HG03378 (cell line): ENCODE data around the gene HHIPL1.
A peak's percentile ranks its signal among the peaks of the same experiment; 100 is the strongest.
"Not testable (repeated sequence)": the region's sequence is repeated elsewhere in the genome, so short reads cannot be mapped to it uniquely, and the experiment has no call there.

Experiments used
- ATAC-seq: cut with Tn5 transposase; IDR thresholded peaks from one replicate; pipeline ENCODE4 v1.9.1; 2021; ENCODE audit warnings: mild to moderate bottlenecking, moderate library complexity; ENCODE audit not compliant: unreplicated experiment

The HHIPL1 gene

DNA sequence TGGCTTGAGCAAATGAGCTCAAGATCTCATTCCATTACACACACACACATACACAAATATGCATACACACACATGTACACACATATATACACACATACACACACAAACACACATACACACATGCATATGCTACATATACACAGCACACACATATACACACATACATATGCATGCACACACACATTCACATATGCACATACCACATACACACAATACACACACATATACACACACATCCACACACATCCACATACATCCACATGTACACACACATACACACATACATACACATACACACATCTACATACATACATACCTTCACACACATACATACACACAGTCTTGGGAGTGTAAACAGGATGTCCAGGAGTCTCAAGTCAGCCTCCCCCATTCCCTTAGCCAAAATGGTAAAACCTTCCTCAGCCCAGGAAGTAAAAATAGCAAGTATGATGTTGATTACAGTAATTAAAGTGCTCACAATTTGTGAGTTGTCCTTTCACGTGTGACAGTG is 12.8 kb downstream of the HHIPL1 start:
- ATAC-seq: no peak

DNA sequence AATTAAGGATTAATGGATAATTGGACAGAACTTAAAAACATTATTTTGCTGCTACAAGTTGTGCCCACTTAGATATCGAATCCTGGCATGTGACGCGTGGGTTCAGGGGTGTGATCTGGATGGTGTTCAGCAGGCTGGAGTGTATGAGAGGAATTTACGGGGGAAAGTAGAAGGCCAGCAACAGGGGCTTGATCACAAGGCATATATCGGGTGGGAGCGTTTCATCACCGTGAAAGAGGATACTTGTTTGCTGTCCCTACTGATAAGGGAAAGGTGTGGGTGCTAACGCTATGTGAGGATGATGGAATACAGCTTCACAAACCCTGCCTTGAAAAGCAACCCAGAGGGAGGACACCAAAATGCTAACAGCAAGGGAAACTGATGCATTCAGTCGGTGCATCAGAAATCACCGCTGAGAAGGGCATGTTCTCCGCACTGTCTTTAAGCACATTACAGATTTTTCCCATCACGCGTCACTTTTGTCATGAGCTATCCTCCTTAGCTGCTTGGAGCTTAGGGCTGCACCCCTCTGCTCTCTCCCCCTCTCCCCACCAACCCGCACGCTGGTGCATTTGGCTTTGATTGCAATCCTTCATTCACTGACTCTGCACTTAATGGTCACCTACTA is 13.4 kb downstream of the HHIPL1 start:
- no peak for ATAC-seq

DNA sequence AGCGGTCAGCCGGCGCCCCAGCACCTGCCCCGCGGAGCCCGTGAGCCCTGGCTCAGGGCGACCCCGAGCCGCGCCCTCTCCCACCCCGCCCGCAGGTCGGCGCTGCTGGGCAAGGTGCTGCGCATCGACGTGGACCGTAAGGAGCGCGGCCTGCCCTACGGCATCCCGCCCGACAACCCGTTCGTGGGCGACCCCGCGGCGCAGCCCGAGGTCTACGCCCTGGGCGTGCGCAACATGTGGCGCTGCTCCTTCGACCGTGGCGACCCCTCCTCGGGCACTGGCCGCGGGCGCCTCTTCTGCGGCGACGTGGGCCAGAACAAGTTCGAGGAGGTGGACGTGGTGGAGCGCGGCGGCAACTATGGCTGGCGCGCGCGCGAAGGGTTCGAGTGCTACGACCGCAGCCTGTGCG is 14.4 kb downstream of the HHIPL1 start:
- ATAC-seq: no peak

- no peak for ATAC-seq
Measured at GRCh38 chr14:99660006-99660566, 15.2 kb downstream of the HHIPL1 start.

GRCh38 chr14:99660794-99661193 is 15.9 kb downstream of the HHIPL1 start:
- no peak for ATAC-seq

GRCh38 chr14:99661206-99661605 is 16.3 kb downstream of the HHIPL1 start:
- ATAC-seq: not testable (repeated sequence)

DNA sequence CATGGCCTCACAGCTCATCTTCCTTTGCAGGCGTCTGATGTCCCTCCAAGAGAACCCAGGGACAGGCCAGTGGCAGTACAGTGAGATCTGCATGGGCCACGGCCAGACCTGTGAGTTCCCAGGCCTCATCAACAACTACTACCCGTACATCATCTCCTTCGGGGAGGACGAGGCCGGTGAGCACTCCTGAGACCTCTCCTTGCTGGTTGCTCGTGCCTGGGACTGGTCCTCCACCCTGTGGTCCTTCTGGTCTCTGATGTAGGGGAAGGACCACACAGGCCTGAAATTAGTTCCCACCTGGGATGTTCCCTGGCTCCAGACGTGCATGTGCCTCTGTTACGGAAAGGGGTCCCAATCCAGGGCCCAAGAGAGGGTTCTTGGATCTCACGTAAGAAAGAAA is 17.9 kb downstream of the HHIPL1 start:
- no peak for ATAC-seq

GRCh38 chr14:99663386-99664057 is 18.6 kb downstream of the HHIPL1 start:
- no peak for ATAC-seq

DNA sequence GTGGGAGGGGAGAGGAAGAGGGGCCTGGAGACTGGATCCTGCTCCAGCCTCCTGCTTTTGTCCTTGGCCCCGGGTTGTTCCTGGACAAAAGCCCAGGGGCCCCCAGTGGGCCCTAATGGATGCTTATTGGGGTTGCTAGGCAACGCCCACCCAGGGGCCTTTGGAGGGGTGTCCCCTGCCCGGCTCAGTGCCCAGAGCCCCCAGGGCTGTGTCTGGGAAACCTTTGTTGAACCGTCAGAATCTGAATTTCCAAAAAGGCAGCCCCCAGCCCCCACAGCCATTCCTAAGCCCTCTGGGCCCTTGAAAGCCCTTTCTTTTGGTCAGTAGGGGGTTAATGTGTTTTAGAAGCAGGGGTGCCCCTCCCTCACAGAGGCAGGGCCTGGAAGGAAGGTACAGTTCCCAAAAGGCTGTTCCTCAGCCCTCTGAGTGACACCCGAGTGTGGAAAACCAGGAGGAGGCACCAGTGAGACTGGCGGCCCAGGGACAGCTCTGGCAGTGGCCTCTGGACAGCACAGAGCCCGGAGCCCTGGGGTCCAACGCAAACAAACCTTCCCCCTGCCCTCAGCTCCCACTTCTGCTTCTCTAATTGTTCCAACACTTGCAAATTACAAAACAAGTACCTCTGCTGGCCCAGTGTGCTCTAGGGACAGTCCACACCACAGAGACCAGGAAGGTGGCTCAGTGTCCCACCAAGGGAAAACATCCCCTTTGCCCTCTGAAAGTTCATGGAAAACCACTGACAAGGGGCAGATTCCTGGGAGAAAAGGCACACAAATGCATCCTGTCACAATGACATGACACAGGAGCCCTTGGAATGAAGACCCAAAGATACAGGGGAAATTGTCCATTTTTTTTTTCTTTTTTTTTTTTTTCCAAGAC is 19.4 kb downstream of the HHIPL1 start:
- no peak for ATAC-seq

- no peak for ATAC-seq
Measured at GRCh38 chr14:99664937-99665273, 20.0 kb downstream of the HHIPL1 start.

GRCh38 chr14:99666533-99666932 is 21.6 kb downstream of the HHIPL1 start:
- no peak for ATAC-seq

GRCh38 chr14:99667045-99667444 is 22.1 kb downstream of the HHIPL1 start:
- no peak for ATAC-seq

DNA sequence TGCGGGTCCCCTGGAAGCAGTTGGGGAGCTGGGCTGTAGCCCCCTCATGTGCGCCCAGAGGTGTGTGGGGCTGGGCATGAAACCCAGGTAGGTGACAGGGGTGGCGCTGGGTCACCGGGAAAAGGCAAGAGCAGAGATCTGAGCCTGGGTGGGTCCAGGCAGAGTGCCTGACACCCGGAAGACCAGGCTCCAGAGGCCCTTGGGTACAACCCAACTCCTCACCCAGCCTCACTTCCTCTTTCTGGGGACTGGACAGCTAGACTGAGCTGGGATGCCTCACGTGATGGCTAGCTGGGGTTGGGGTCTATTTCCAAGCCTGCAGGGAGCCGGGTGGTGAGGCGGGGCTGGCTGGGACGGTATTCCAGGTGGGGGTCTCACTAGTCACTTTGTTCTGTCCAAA is 22.9 kb downstream of the HHIPL1 start:
- no peak for ATAC-seq

GRCh38 chr14:99668307-99669295 is 23.7 kb downstream of the HHIPL1 start:
- no peak for ATAC-seq

DNA sequence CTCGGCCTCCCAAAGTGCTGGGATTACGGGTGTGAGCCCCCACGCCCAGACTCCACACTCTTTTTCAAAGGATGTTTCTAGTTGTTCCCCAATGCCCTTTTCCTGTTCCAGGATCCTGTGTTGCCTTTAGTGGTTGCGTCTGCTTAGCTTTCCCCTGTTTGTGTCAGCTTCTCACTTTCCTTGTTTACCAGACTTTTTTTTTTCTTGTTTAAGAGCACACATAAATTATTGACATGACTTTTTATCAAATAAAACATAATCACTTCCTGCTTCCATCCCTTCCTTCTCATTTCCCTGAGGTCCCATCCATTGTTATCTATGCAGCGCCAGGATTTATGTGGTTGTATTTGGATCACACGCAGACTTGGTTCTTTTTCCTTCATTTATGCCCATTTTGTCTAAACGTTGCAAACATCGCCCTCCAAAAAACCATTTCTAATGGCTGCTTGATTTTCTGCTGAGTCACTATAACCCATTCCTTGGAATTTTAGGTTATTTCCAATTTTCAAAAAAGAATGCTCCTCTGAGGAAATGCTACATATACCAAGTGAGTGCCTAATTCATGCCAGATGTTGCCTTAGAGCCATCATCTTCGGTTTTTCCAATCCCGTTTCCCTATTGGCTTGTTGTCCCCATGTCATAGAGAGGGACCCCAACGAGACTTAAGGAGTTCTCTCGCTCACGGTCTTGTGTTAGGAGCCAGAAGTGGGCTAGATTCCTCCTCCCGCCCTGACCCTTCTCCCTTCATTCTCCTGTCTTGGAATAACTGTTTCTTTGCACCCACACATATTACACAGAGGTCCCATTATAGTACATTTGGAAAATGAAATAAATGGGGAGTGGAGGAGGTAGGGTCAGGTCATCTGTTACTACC is 25.7 kb downstream of the HHIPL1 start:
- ATAC-seq: no peak

- ATAC-seq: no peak
Measured at GRCh38 chr14:99671235-99672224, 26.6 kb downstream of the HHIPL1 start.

- ATAC-seq: peak; percentile 69
Measured at GRCh38 chr14:99672506-99673304, 27.8 kb downstream of the HHIPL1 start.
